Fibroblast of upper back skin (primary cell): ENCODE measurements around the gene FTH1.
"Not testable (repeated sequence)": the region's sequence is repeated elsewhere in the genome, so short reads cannot be mapped to it uniquely, and the experiment has no call there.

ENCODE experiments used
- DNase-seq: peaks from one replicate; pipeline ENCODE4 v3.0.0-alpha.2; 2013

Gene FTH1

DNA sequence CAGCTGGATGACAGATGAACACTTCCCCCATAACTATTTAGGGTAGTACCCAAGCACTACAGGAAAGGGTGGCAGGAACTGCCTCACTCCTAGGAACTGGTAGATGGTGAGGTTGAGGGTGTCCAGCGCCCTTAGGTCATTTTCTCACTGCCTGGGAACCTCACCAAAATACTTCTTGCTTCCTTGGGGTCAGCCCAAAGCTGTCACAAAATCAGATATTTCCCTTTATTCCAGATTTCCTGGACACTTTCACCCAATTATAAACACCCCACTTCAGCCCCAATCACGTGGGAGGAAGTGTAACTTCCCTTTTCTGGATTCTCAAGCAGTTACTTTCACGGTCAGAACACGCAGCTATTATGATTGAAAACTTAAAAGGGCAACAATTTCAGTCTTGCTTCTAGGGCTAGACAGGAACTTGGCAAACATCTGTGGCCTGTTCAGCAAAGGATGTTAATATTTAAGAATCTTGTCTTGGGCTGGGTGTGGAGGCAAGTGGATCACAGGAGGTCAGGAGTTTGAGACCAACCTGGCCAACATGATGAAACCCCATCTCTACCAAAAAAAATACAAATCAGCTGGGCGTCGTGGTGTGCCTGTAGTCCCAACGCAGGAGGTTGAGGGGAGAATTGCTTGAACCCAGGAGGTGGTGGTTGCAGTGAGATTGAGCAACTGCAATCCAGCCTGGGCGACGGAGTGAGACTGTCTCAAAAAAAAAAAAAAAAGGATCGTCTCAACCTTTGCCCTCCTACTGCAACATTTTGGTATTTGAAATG lies 4.0 kb downstream of the FTH1 start:
- DNase-seq: peak; percentile 49

GRCh38 chr11:61963016-61963281 lies 4.5 kb downstream of the FTH1 start:
- DNase-seq: no peak

DNA sequence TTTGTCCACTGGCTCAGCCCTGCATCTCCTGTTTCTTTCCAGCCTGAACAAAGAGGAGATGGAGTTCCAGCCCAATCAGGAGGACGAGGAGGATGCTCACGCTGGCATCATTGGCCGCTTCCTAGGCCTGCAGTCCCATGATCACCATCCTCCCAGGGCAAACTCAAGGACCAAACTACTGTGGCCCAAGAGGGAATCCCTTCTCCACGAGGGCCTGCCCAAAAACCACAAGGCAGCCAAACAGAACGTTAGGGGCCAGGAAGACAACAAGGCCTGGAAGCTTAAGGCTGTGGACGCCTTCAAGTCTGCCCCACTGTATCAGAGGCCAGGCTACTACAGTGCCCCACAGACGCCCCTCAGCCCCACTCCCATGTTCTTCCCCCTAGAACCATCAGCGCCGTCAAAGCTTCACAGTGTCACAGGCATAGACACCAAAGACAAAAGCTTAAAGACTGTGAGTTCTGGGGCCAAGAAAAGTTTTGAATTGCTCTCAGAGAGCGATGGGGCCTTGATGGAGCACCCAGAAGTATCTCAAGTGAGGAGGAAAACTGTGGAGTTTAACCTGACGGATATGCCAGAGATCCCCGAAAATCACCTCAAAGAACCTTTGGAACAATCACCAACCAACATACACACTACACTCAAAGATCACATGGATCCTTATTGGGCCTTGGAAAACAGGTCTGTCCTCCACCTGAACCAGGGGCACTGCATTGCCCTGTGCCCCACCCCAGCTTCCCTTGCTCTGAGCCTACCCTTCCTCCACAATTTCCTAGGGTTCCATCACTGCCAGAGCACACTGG lies 5.0 kb downstream of the FTH1 start:
- DNase-seq: no peak

DNA sequence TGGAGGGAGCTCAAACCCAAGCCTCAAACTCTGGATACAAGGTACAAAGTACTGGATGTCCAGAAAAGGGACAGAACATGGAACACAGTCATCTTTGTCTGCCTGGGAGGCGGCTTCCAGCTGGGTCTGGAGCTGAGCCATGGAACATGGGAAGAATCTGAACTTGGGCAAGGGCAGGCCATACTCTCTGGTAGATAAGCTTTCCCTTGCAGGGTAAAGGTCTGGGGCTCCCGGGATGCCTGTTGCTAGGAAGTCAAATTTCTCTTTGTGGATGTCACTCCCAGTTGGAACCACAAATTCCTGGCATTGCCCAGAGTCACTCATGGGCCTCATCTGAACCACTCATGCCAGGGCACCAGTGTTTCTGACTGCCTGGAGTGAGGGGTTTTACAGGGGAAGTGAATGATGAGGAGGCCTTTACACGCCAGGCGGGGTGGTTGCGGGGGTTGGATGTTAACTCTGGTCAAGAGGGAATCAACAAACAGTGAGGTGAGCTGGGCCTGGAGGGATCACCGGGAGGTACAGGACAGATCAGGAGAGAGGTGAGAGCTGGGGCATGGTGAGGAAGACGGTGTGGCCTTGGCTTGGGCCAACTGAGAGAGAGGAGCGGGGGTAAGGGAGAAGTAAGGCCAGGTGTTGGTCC lies 5.7 kb downstream of the FTH1 start:
- DNase-seq: peak; percentile 37

- DNase-seq: no peak
Observed at GRCh38 chr11:61960532-61960931, 6.9 kb downstream of the FTH1 start.

GRCh38 chr11:61959678-61960077 lies 7.8 kb downstream of the FTH1 start:
- no peak for DNase-seq

DNA sequence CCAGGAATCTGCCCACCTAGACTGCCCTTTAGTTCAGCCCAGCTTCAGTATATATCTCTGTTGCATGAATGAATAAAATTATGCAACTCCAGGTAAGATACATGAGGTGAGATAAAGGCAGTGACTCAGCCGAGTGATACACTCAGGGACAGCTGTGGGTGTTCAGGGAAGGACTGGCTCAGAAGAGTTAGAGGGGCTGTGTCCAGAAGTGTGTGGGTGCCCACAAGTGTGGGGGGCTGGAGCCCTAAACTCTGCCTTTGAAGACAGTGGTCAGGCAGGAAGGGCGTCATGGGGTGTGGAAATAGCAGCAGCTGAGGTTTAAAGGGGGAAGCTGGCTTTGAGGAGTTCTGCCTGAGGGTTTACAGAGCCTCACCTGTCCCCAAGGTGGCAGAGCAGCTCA lies 8.3 kb downstream of the FTH1 start:
- no peak for DNase-seq

GRCh38 chr11:61958590-61958989 lies 8.8 kb downstream of the FTH1 start:
- no peak for DNase-seq

- no peak for DNase-seq
Observed at GRCh38 chr11:61957021-61957770, 10.2 kb downstream of the FTH1 start.

- DNase-seq: no peak
Observed at GRCh38 chr11:61956191-61957020, 11.0 kb downstream of the FTH1 start.

DNA sequence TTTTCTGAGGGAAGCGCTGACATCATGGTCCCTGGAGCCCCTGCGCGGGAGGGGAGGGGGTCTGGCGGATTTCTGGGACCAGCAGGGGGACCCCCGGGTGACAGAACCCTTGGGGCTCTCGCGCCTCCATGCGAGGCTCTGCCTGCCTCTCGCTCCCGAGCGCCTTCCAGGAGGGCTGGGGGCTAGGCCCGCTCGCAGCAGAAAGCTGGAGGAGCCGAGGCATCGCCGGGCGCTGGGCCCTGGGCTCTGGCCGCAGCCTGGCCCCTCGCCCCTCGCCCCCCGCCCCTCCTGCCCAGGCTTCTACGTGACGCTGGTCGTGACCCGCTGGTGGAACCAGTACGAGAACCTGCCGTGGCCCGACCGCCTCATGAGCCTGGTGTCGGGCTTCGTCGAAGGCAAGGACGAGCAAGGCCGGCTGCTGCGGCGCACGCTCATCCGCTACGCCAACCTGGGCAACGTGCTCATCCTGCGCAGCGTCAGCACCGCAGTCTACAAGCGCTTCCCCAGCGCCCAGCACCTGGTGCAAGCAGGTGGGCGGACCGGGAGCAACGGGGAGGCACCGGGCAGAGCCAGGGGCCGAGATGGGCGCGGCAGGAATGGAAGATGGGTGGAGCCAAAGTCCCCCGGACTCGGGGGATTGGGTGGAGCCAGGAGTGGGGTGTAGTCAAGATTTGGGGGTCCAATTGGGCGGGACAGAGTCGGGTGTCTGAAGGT lies 11.9 kb downstream of the FTH1 start:
- DNase-seq: no peak

DNA sequence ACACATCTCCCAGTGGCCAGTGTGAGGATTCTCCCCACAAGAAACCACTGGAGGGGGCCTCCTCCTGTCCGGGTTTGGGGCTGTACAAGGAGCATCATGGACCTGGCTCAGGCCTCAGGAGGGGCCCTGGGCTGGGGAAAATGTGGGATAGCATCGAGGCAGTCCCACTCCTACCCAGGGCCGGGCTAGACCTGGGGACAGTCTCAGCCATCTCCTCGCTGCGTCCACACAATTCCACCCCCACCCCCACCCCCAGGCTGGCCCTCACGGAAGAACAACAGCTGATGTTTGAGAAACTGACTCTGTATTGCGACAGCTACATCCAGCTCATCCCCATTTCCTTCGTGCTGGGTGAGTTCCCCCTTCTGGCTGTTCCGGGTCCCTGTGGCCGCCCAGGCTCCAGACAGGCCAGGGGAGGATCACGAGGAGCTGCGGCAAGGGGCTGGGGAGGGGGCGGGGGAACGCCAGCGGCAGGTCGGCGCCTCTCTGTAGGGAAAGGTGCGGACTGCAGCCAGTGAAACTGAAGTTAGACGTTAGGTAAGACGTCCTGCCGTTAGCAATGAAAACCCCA lies 12.5 kb downstream of the FTH1 start:
- DNase-seq: peak; percentile 86

DNA sequence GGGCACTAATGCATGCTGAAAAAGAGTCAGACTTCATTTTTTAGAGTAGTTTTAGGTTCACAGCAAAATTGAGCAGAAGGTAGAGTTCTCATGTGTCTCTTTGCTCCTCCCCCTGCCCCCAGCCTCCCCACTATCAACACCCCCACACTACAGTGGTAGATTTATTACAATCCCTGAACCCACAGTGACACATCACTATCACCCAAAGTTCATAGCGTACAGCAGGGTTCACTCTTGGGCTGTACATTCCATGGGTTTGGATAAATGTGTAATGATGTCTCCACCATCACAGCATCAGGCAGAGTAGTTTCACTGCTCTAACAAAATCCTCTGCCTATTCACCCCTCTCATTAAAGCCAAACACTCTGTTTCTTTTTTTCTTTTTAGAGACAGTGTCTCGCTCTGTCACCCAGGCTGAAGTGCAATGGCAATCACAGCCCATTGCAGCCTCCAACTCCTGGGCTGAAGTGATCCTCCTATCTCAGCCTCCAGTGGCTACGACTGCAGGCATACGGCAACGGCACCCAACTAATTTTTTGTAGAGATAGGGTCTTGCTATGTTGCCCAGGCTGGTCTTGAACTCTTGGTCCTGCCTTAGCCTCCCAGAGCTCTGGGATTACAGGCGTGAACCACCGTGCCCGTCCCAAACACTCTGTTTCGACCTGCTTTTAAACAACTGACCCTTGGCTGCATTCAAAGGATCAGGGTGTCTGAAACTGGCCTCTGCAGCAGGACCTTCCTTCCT lies 13.2 kb downstream of the FTH1 start:
- DNase-seq: peak; percentile 72

DNA sequence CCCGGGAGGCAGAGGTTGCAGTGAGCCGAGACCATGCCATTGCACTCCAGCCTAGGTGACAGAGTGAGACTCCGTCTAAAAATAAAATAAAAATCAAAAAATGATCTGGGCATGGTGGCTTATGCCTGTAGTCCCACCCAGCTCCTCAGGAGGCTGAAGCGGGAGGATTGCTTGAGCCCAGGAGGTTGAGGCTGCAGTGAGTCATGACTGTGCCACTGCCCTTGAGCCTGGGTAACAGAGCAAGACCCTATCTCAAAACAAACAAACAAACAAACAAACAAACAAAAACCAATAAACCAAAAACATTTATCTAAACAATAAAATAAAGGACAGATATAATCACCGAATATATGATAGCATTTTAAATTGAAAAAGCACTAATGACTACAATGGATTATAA lies 13.8 kb downstream of the FTH1 start:
- not testable (repeated sequence) for DNase-seq

- no peak for DNase-seq
Observed at GRCh38 chr11:61952882-61953281, 14.6 kb downstream of the FTH1 start.

DNA sequence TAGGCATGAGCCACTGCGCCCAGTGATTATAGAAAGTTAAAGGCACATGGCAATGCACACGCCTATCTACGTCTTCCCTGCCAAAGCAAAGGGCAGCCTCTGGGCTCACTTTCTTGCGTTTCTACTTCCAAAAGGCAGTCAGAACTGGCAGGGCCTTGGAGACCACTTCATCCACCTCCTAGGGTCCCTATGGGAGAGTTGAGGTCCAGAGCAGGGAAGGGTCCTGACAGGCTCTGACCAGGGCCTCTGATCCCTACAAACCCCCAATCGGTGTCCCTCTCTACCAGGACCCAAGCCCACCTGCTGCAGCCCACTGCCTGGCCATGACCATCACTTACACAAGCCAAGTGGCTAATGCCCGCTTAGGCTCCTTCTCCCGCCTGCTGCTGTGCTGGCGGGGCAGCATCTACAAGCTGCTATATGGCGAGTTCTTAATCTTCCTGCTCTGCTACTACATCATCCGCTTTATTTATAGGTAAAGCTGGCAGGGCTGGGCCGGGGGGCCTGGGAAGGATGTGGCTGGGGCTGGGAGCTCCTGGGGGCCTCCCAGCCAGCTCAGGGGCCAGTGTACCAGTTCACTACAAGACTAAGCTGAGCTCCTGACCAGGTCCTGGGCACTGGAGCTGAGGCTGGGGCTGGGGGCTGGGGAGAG lies 15.8 kb downstream of the FTH1 start:
- DNase-seq: no peak

DNA sequence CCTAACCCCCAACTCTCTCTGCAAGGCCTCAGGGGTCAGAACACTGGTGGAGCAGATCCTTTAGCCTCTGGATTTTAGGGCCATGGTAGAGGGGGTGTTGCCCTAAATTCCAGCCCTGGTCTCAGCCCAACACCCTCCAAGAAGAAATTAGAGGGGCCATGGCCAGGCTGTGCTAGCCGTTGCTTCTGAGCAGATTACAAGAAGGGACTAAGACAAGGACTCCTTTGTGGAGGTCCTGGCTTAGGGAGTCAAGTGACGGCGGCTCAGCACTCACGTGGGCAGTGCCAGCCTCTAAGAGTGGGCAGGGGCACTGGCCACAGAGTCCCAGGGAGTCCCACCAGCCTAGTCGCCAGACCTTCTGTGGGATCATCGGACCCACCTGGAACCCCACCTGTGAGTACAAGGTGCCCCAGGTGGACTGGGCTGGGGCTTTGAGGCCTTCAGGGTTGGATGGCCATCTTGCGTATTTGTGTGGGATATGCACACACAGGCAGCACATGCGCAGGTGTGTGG lies 17.3 kb downstream of the FTH1 start, which contains the start of gene BEST1:
TSS of gene BEST1 (plus strand) at position 317 of the 513 bp plus-strand sequence. CDS start 1,456 bp downstream, outside the sequence.
- DNase-seq: no peak

DNA sequence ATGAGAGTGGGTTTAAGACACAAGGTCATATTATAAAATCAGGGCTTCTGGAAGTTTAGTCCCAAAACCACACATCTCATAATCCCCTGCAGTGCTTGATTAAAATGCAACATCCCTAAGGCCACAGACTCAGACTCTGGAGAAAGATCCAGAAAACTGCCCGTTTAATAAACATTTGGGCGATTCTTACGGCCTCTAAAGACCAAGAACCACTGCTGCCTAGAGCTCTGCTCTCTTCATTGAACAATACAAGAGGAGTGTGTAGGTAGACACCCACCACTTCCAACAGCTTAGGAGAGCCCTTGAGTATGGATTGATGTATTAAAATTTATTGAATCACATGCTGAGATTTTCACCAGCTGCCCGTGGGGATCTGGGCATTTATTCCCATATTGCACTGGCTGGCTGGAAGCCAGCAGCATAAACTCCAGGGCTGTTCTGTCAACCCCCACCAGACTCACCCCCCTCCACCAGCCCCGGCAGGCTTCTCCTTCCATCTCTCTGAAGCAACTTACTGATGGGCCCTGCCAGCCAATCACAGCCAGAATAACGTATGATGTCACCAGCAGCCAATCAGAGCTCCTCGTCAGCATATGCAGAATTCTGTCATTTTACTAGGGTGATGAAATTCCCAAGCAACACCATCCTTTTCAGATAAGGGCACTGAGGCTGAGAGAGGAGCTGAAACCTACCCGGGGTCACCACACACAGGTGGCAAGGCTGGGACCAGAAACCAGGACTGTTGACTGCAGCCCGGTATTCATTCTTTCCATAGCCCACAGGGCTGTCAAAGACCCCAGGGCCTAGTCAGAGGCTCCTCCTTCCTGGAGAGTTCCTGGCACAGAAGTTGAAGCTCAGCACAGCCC lies 18.0 kb downstream of the FTH1 start:
- DNase-seq: peak; percentile 99

DNA sequence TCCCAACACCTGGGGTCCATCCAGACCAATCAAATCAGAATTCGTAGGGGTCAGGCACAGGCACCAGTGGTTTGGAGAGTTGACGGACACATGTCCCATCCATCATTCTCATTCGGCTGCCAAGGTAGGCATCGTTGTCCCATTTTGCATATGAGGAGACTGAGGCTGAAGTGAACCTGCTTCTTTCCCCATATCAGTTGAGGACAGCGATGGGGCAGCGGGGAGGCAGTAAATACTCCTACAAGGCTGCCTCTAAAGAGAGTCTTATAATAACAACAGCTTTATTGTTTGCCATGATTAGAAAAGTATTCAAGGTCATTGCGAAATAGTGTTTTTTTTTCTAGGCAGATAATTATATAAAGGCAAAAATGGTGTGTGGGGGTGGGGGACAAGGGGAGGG lies 18.9 kb downstream of the FTH1 start:
- no peak for DNase-seq
